MG63 (cell line): Measurements from ENCODE around the gene SDCCAG8. TPM values are rescaled to one million over a fixed set of nuclear protein-coding genes. Genes with fewer than 3 reads are reported as not detected.
A peak's percentile ranks its signal among the peaks of the same experiment; 100 is the strongest.

Source experiments
- DNase-seq: peaks from one replicate; pipeline ENCODE4 v3.0.0-alpha.2; 2020
- H3K27me3 ChIP-seq: fragments of 250-450 bp; sonication (Bioruptor Pico); 2 replicates; pipeline ENCODE4 v1.5.1; 2020; ENCODE audit warnings: mild to moderate bottlenecking, moderate library complexity
- H3K36me3 ChIP-seq: fragments of 250-450 bp; sonication (Bioruptor Pico); 2 replicates; pipeline ENCODE4 v1.5.1; 2020; ENCODE audit warnings: mild to moderate bottlenecking, moderate library complexity
- H3K4me3 ChIP-seq: fragments of 250-450 bp; sonication (Bioruptor Pico); 2 replicates; pipeline ENCODE4 v1.5.1; 2020; ENCODE audit warnings: mild to moderate bottlenecking, moderate library complexity
- H3K9me3 ChIP-seq: fragments of 250-450 bp; sonication (Bioruptor Pico); 2 replicates; pipeline ENCODE4 v1.5.1; 2020; ENCODE audit warnings: mild to moderate bottlenecking, moderate library complexity
- total RNA-seq: library from RNA; depleted of rRNA; stranded (reverse); fragments of >200 nt; shearing (Covaris generic); gene quantifications from 2 replicates; pipeline ENCODE4 v1.2.3, GENCODE V29; 2014; ENCODE audit warnings: low replicate concordance; rRNA removed

Gene SDCCAG8
- total RNA-seq, 1 experiment from 2014 or later, result 19.2 TPM

GRCh38 chr1:243525085-243525487 is 269.2 kb downstream of the SDCCAG8 start:
- Histone ChIP-seq H3K36me3 (no peaks in the 10 kb centered on the region), H3K4me3 (no peak overlapping the region), H3K9me3 (no peaks in the 10 kb centered on the region), H3K27me3 (no peaks in the 10 kb centered on the region)
- DNase-seq, result peak; percentile 43

GRCh38 chr1:243526180-243526579 is 270.3 kb downstream of the SDCCAG8 start:
- Histone ChIP-seq H3K27me3 (no peaks in the 10 kb centered on the region), H3K9me3 (no peaks in the 10 kb centered on the region), H3K36me3 (no peaks in the 10 kb centered on the region), H3K4me3 (no peak overlapping the region)
- no peak for DNase-seq

- DNase-seq, result no peak
- Histone ChIP-seq H3K27me3 (no peaks in the 10 kb centered on the region), H3K9me3 (no peaks in the 10 kb centered on the region), H3K36me3 (no peaks in the 10 kb centered on the region), H3K4me3 (no peak overlapping the region)
These were observed 272.7 kb downstream of the SDCCAG8 start for GRCh38 chr1:243528459-243529121.

GRCh38 chr1:243529512-243529911 is 273.7 kb downstream of the SDCCAG8 start:
- no peak overlapping the region for H3K4me3 ChIP-seq
- DNase-seq, result no peak
- H3K27me3 ChIP-seq, result no peaks in the 10 kb centered on the region
- H3K36me3 ChIP-seq, result no peaks in the 10 kb centered on the region
- H3K9me3 ChIP-seq, result no peaks in the 10 kb centered on the region

GRCh38 chr1:243535014-243535413 is 279.2 kb downstream of the SDCCAG8 start:
- H3K36me3 ChIP-seq, result no peaks in the 10 kb centered on the region
- DNase-seq, result no peak
- no peaks in the 10 kb centered on the region for H3K27me3 ChIP-seq
- no peaks in the 10 kb centered on the region for H3K9me3 ChIP-seq
- no peak overlapping the region for H3K4me3 ChIP-seq

GRCh38 chr1:243539636-243540035 is 283.8 kb downstream of the SDCCAG8 start:
- H3K36me3 ChIP-seq, result no peaks in the 10 kb centered on the region
- DNase-seq, result no peak
- H3K4me3 ChIP-seq, result no peak overlapping the region
- H3K9me3 ChIP-seq, result no peaks in the 10 kb centered on the region
- no peaks in the 10 kb centered on the region for H3K27me3 ChIP-seq

GRCh38 chr1:243542739-243543415 is 287.0 kb downstream of the SDCCAG8 start:
- H3K4me3 ChIP-seq, result no peak overlapping the region
- H3K9me3 ChIP-seq, result no peaks in the 10 kb centered on the region
- no peaks in the 10 kb centered on the region; the same call in 1 of the 2 replicates for H3K36me3 ChIP-seq
- DNase-seq, result no peak
- no peaks in the 10 kb centered on the region for H3K27me3 ChIP-seq

- no peaks in the 10 kb centered on the region for H3K27me3 ChIP-seq
- no peaks in the 10 kb centered on the region; the same call in 1 of the 2 replicates for H3K36me3 ChIP-seq
- DNase-seq, result no peak
- no peak overlapping the region for H3K4me3 ChIP-seq
- no peaks in the 10 kb centered on the region for H3K9me3 ChIP-seq
These were observed 287.7 kb downstream of the SDCCAG8 start for GRCh38 chr1:243543501-243543900.

- H3K9me3 ChIP-seq, result no peaks in the 10 kb centered on the region
- no peaks in the 10 kb centered on the region for H3K27me3 ChIP-seq
- no peaks in the 10 kb centered on the region; the same call in 1 of the 2 replicates for H3K36me3 ChIP-seq
- no peak for DNase-seq
- no peak overlapping the region for H3K4me3 ChIP-seq
These were observed 290.6 kb downstream of the SDCCAG8 start for GRCh38 chr1:243546457-243546856.

GRCh38 chr1:243547891-243548290 is 292.1 kb downstream of the SDCCAG8 start:
- Histone ChIP-seq H3K4me3 (no peak overlapping the region), H3K9me3 (no peaks in the 10 kb centered on the region), H3K36me3 (no peaks in the 10 kb centered on the region; the same call in 1 of the 2 replicates), H3K27me3 (no peaks in the 10 kb centered on the region)
- DNase-seq, result no peak

GRCh38 chr1:243548516-243548915 is 292.7 kb downstream of the SDCCAG8 start:
- Histone ChIP-seq H3K9me3 (no peaks in the 10 kb centered on the region), H3K27me3 (no peaks in the 10 kb centered on the region), H3K4me3 (no peak overlapping the region), H3K36me3 (no peaks in the 10 kb centered on the region; the same call in 1 of the 2 replicates)
- no peak for DNase-seq

GRCh38 chr1:243549108-243549507 is 293.3 kb downstream of the SDCCAG8 start:
- Histone ChIP-seq H3K27me3 (no peaks in the 10 kb centered on the region), H3K9me3 (no peaks in the 10 kb centered on the region), H3K4me3 (no peak overlapping the region), H3K36me3 (no peaks in the 10 kb centered on the region; the same call in 1 of the 2 replicates)
- DNase-seq, result no peak

Other genes with a start within 250 kb of the SDCCAG8 start
- 31.9 and 46.1 TPM in 2 replicates for gene CEP170, start 760 bp upstream of the SDCCAG8 start, total RNA-seq